H4 (cell line): ENCODE data around the gene IL1R2. TPM values are rescaled to one million over a fixed set of nuclear protein-coding genes. Genes with fewer than 3 reads are reported as not detected.

Experiments used
- DNase-seq: peaks from one replicate; pipeline ENCODE4 v3.0.0-alpha.2; 2015; ENCODE audit warnings: low spot score
- total RNA-seq: library from RNA; depleted of rRNA; stranded (reverse); fragments of >200 nt; shearing (Covaris generic); gene quantifications from 2 replicates; pipeline ENCODE4 v1.2.3, GENCODE V29; 2014

IL1R2 gene
- total RNA-seq, 1 experiment from 2014 or later = 0.70 TPM

- DNase-seq = no peak
These were observed 50.7 kb downstream of the IL1R2 start for GRCh38 chr2:102042196-102043081.

- no peak for DNase-seq
These were observed 51.8 kb downstream of the IL1R2 start for GRCh38 chr2:102043560-102043959.

- DNase-seq = no peak
These were observed 52.6 kb downstream of the IL1R2 start for GRCh38 chr2:102044235-102044896.

- no peak for DNase-seq
These were observed 53.3 kb downstream of the IL1R2 start for GRCh38 chr2:102044967-102045489.

- DNase-seq = no peak
These were observed 53.9 kb downstream of the IL1R2 start for GRCh38 chr2:102045697-102046096.

DNA sequence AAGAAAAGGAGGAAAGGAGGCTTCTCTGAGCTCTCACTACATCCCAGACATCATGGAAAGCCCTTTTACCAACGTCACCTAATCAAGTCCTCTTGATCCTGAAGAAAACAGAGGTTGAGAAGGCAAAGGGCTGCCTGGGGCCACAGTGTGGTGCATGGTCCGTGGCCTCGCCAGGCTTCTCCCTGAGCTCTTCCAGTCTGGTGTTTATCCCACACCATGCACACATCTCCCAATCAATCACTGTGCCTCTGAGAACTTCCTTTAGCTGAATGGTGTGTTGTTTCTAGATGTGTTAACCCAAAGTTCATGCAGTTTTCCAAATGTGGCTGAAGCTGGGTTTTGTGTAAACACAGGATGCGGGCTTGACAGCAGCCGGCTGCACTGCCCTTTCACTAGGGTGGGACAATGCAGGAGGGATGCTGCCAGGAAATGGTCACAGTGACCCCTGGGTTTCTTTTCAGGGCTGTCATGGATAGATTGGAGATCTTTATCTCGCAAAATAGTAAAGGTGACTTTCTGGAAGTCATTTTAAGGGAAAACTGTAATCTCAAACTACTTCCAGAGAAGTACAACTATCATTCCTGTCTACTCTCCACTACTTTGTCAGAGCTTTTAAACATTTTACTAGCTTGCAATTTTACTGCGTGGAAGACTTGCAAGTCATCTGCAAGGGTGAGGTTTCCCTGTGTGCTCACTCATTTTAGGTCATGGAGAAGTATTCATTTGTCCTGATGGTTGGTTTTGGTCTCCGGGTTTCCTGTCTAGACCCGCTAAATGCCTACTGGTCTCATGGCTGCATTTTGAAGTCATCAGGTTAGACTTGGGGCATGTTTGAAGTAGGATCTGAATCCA lies 54.6 kb downstream of the IL1R2 start:
- peak; percentile 79 for DNase-seq

DNA sequence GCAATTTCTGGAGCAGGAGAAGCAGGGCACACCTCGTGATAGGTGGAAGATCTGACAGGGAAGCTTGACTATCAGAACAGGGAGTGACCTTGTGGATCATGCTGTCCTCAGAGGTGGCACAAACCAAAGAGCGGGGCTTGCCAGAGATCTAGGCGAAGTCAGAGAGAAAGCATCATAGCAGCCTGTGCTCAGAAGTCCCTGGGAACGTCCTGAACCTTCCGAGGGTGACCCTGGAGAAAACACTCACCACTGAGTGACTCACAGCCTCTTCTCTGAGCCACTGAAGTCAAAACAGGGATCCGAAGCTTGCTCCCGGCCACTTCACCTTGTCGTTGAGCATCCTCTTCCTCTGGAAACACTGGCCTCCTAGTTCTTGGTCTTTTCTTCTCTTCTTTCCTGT lies 56.7 kb downstream of the IL1R2 start:
- no peak for DNase-seq

DNA sequence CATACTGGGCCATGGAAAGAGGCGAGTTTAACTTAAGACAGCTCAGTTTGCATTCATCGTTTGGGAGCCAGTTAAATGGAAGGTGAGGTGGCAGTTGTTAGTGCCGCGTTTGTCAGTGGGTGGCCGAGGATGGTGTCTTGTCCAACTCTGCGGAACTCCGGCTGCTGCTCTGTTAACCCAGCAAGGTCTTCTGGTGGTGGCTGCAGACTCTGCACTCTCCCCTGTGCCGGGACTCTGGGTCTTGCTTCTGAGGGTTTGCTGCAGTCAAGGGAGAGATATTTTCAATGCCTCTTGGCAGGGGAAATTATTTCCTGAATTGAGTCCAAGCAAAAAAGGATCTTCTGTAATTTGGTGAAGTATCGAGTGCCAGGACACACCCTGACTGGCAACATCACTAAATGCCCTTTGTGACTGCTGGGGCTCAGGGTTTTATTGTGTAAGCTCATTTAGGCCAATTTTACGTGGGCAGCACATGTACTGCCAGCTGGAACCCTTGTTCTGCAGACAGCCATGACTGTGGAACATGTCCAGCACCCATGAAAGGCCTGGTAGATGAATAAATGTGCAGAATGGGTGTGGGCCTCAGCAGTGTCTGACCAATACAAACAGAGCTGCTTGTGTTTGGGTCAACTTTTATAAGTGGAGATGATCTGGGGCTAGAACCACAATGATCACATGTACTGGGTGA lies 58.1 kb downstream of the IL1R2 start:
- no peak for DNase-seq

DNA sequence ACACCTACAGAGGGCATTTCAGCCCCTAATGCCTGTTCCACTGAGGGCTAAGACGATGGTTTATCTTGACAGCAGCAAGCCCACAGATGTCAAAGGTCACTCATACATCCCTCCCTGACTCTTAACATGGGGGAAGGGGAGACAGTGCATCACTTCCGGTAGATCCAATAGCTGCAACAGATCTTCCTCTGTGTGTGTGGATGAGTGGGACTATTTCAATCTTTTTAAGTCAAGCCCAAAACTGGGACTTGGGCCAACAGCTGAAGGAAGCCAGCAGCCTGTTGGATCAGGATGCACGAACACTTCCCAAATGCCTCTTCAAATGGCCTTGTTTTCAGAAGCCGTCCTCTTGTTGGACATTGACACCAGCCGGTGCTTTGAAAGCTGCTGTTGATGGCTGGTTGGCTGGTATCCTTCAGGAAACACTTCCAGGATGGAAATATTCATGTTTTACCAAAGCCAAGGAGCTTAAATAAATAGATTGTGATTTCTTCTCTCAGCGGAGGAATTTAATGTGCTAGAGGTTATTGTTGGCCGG lies 59.2 kb downstream of the IL1R2 start:
- DNase-seq = no peak

DNA sequence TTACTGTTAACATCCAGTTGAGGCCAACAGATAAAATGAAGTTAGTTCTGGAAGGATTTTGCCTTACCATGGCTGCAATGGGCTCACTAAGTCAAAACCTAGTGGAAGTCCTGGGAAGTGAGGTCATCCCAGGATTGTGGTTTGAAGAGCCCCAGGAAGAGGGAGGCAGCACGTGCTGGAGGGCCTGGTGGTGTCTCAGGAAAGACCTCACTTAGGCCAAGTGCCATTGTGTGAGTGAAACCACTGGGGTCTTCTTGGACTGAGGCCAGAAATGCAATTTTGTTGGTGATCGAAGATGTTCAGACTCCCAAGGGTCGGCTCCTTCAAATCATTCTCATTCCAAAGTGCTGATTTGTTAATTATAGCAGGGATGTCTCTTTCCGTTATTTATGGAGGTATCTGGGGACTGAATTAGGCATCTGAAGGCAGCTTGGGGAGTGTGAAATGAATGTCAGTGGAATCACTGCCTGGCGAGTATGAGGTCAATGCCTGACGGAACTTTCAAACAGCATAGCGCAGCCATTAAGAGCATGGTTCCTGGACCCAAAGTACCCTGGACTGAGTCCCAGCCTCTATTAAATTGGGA lies 60.0 kb downstream of the IL1R2 start:
- no peak for DNase-seq

DNA sequence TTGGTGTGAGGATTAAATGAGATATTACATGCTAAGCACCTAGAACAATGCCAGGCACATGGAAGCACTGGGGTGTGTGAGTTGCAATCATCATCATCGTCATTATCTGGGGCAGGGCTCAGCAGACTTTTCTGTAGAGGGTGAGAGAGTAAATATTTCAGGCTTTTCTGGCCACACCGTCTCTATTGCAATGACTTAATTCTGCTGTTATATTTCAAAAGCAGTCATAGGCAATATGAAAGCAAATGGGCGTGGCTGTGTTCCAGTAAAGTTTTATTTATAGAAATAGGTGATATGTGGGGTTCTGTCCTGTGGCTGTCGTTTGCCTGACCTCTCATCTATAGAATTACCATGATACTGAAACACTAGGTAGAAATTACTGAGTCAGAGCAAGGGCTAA lies 60.6 kb downstream of the IL1R2 start:
- no peak for DNase-seq

- DNase-seq = no peak
These were observed 61.3 kb downstream of the IL1R2 start for GRCh38 chr2:102053096-102053495.

DNA sequence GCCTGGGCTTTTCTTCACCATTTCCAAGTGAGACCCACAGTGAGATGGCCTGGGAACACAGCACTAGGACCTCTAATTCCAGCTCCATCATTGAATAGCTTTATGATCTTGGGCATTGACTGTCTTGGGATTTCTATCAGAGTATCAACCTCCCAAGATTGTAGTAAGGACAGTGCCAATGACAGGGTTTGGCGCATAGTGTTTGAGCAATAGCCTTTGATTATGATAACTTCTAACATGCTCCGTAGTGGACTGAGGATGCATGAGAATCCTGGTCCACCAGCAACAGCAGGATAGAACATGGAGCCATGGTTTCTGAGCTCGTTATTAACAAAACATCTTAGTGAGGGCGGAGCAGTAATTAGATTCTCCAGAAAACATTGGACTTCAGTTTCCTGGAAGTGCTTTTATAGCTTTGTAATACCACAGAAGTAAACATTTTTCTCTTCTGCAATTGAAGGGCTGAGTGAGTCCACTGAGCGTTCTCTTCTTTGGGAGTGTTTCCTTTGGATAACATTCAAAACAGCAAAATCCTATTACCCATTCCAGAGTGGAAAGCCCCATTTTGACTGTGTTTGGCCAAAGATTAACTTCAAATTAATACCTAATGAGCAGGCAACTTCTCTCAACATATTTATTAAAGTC lies 63.7 kb downstream of the IL1R2 start:
- peak; percentile 59 for DNase-seq

- DNase-seq = no peak
These were observed 64.4 kb downstream of the IL1R2 start for GRCh38 chr2:102056079-102056581.

DNA sequence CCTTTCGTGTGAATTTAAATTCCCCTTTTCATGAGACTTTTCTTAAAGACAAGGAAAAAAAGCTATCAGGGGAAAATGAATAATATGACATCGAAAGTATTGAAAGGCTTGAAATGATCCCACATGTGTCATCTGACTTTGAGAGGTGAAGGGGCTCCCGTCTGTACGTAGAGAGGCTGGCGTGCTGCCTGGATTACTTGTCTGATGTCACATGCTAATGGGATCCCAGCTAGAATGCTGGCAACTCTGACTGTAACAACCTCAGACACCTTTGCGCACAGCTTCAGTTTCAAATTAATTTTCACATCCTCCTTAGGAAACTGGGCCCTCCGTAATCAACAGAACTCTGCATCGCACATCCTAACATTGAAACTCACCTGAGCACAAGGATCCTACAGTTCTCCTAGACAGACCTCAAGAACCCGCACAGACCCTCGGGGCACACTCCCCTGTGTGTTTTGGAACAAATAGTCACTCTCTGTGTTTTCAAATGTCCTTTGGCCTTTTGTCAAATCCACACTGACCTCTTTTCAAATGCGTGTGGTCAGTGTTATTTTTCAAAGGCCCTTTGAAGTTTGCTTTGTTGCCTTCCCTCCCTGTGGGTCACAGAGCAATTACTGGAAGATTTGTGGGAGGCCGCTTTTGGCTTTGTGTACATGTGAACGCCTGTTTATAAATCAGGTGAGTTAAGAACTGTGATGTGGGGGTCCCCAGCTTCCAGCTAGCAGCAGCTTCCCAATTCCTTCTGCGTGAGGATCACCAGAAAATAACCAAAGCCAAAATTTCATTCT lies 65.9 kb downstream of the IL1R2 start:
- no peak for DNase-seq

GRCh38 chr2:102058293-102058833 lies 66.6 kb downstream of the IL1R2 start:
- no peak for DNase-seq

GRCh38 chr2:102059151-102059550 lies 67.4 kb downstream of the IL1R2 start:
- no peak for DNase-seq

DNA sequence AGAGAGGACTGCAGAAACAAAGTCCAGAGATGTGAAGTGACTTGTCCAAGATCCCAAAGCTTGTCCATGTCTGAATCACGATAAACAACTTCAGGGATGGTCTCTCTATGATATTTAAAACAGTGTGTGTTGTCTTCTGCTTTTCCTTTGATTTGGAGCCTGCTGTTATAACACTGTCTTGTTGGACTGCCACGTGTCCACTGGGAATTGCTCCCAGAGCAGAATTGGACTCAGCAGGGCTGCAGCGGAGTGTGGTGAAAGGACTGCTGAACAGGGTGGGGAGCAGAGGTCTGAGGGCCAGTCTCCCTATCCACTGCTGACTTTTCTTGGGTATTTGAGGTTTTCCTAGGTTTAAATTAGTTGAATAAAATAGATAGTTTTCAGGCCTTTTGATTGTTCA lies 68.3 kb downstream of the IL1R2 start:
- no peak for DNase-seq

GRCh38 chr2:102060792-102061191 lies 69.0 kb downstream of the IL1R2 start:
- DNase-seq = no peak
